HepG2 (cell line): ENCODE data around the gene GTF2F2. TPM values are rescaled to one million over a fixed set of nuclear protein-coding genes. Genes with fewer than 3 reads are reported as not detected.

Experiments used
- ATAC-seq: fragments of 200-7000 bp; cut with Tn5 transposase; 3 replicates; pipeline ENCODE4 v1.9.1; 2020; ENCODE audit warnings: mild to moderate bottlenecking, moderate library complexity
- BruUV-seq: library from RNA; stranded (reverse); fragments of 400-500 nt; replicated peaks from 2 replicates; lab custom pipeline; 2021; lab: Mats Ljungman, UMichigan
- CTCF ChIA-PET: fragments of 300-600 bp; formaldehyde crosslinking; extraction: SDS; loops from one replicate; lab custom pipeline; 2021; ENCODE audit warnings: low total read pairs, inconsistent platforms, low intra/inter-chr PET ratio; lab: Yijun Ruan, JAX
- POLR2A ChIA-PET: fragments of 350-600 bp; sonication (Branson Sonifier 250); formaldehyde crosslinking; loops from one replicate; lab custom pipeline; 2020; ENCODE audit warnings: antibody characterized with exemption, inconsistent platforms; lab: Yijun Ruan, JAX
- DNase-seq: peaks from one replicate; pipeline ENCODE4 v3.0.0-alpha.2; 2015; ENCODE audit warnings: low spot score
- FAIRE-seq: peaks from 3 replicates; lab custom pipeline; 2011; peaks lifted over from hg19 to GRCh38; lab: Jason Lieb, UNC
- H2AFZ ChIP-seq: one replicate; pipeline ENCODE4 v1.6.1; 2011; ENCODE audit warnings: low read length, inconsistent platforms
- H3K27ac ChIP-seq: fragments of 300-600 bp; 3 replicates; pipeline ENCODE4 v1.8.0; 2011; ENCODE audit warnings: mixed run types, mild to moderate bottlenecking, mixed read lengths, low read length, inconsistent platforms; ENCODE audit not compliant: insufficient read depth; ENCODE audit errors: extremely low read length
- H3K27me3 ChIP-seq, 2 experiments: fragments of 200-600 bp in 1 of 2; 2 replicates in 1 of 2; 3 replicates in 1 of 2; pipeline versions ENCODE4 v1.6.0 to v1.8.0; 2011; ENCODE audit warnings: low read length in 2 of 2, mild to moderate bottlenecking in 2 of 2, moderate library complexity in 2 of 2, inconsistent platforms in 1 of 2; ENCODE audit not compliant: insufficient read depth in 2 of 2, control insufficient read depth in 1 of 2
- H3K36me3 ChIP-seq, 2 experiments: fragments of 200-600 bp in 1 of 2; replicated peaks in 1 of 2; 2 replicates in 1 of 2; 3 replicates in 1 of 2; pipeline versions ENCODE4 v1.5.1 to v1.8.0; 2011; ENCODE audit warnings: low read length in 2 of 2, inconsistent platforms in 1 of 2; ENCODE audit not compliant: insufficient read depth in 2 of 2, control insufficient read depth in 1 of 2
- H3K4me1 ChIP-seq: 2 replicates; pipeline ENCODE4 v1.5.1; 2012; ENCODE audit warnings: low read length, inconsistent platforms; ENCODE audit not compliant: insufficient read depth
- H3K4me2 ChIP-seq: 2 replicates; pipeline ENCODE4 v1.6.0; 2011; ENCODE audit warnings: low read depth, low read length, inconsistent platforms
- H3K4me3 ChIP-seq, 3 experiments: fragments of 200-600 bp in 1 of 3; sonication (generic), shearing (Covaris generic) in 1 of 3; replicated peaks in 1 of 3; 2 replicates each; pipeline ENCODE4 v1.5.1; 2011 to 2016; ENCODE audit warnings: low read length in 3 of 3, inconsistent platforms in 2 of 3, low read depth in 2 of 3, mild to moderate bottlenecking in 2 of 3, control low read depth in 1 of 3, mixed read lengths in 1 of 3; ENCODE audit not compliant: insufficient read depth in 1 of 3
- H3K79me2 ChIP-seq: one replicate; pipeline ENCODE4 v1.6.1; 2011; ENCODE audit warnings: low read length, inconsistent platforms; ENCODE audit not compliant: insufficient read depth
- H3K9ac ChIP-seq: 2 replicates; pipeline ENCODE4 v1.6.0; 2011; ENCODE audit warnings: mild to moderate bottlenecking, low read depth, low read length, inconsistent platforms; ENCODE audit not compliant: insufficient read depth
- H3K9me3 ChIP-seq: 2 replicates; pipeline ENCODE4 v1.5.1; 2012; ENCODE audit warnings: mild to moderate bottlenecking, low read length
- H4K20me1 ChIP-seq: 2 replicates; pipeline ENCODE4 v1.6.0; 2011; ENCODE audit warnings: inconsistent platforms, mild to moderate bottlenecking, low read length, moderate library complexity; ENCODE audit not compliant: insufficient read depth
- AKAP8 ChIP-seq: sonication (generic); formaldehyde crosslinking; IDR thresholded peaks from 2 replicates; pipeline ENCODE4 v1.5.1; 2020; ENCODE audit warnings: mild to moderate bottlenecking, missing genetic modification reagents
- CC2D1A ChIP-seq: sonication (generic); formaldehyde crosslinking; IDR thresholded peaks from 2 replicates; pipeline ENCODE4 v1.8.1; 2023; ENCODE audit warnings: mild to moderate bottlenecking, missing genetic modification reagents
- GPN1 ChIP-seq: sonication (generic); formaldehyde crosslinking; IDR thresholded peaks from 2 replicates; pipeline ENCODE4 v1.5.1; 2020; ENCODE audit warnings: missing genetic modification reagents, borderline replicate concordance
- MAFF ChIP-seq: IDR thresholded peaks from 2 replicates; pipeline ENCODE4 v1.6.1; 2011; ENCODE audit warnings: low read depth, low read length, improper control_type of control experiment
- SNRNP70 ChIP-seq: fragments of 200-400 bp; formaldehyde crosslinking; IDR thresholded peaks from 2 replicates; pipeline ENCODE4 v1.6.1; 2017; ENCODE audit warnings: mild to moderate bottlenecking, low read depth, low read length, moderate library complexity
- TCF7L2 ChIP-seq: IDR thresholded peaks from 2 replicates; pipeline ENCODE4 v1.6.1; 2011; ENCODE audit warnings: mild to moderate bottlenecking, low read depth, low read length, moderate library complexity
- ZEB1 ChIP-seq: IDR thresholded peaks from 2 replicates; pipeline ENCODE4 v1.6.1; 2012; ENCODE audit warnings: mild to moderate bottlenecking, low read depth, inconsistent platforms; ENCODE audit not compliant: insufficient replicate concordance
- WGBS: methylation state at CpG from one replicate; pipeline ENCODE4 v1.1.6; 2017; ENCODE audit warnings: low lambda C conversion rate; 5-methylcytosine and 5-hydroxymethylcytosine counted together
- in situ Hi-C: cut with HindIII; loops from 2 replicates; pipeline ENCODE4 v1.10.0; 2017; ENCODE audit warnings: low pct_unique_long_range_greater_than_20kb; ENCODE audit not compliant: extremely low pct_ligation_motif_present
- intact Hi-C: fragments of 100-400 bp; cut with micrococcal nuclease; formaldehyde crosslinking; loops from one replicate; pipeline ENCODE4 v1.10.0; 2022; ENCODE audit not compliant: unreplicated experiment
- polyA plus RNA-seq, 8 experiments: library from polyadenylated mRNA; depleted of rRNA in 3 of 8; stranded (reverse) in 7 of 8; unstranded in 1 of 8; fragments of >200 nt; fragmentation: Illumina TruSeq in 4 of 8; extraction: Trizol in 4 of 8; gene quantifications; 2 replicates each; pipeline versions ENCODE4 v1.2.1 to v1.2.3, GENCODE V29; 2011 to 2016; ENCODE audit warnings: low read depth in 4 of 8, missing spikeins in 1 of 8, mixed read lengths in 1 of 8; ENCODE audit not compliant: insufficient read depth in 1 of 8
- total RNA-seq, 5 experiments: library from RNA; depleted of rRNA; stranded (reverse); fragments of >200 nt; fragmentation: Illumina TruSeq; extraction: Trizol; gene quantifications; 2 replicates each; pipeline ENCODE4 v1.2.3, GENCODE V29; 2016; ENCODE audit warnings: low read depth in 1 of 5
- TF ChIP-seq, protein P1 (sequence below): sonication (generic); formaldehyde crosslinking; IDR thresholded peaks from 2 replicates; pipeline ENCODE4 v1.9.0; 2021; ENCODE audit warnings: missing genetic modification reagents, borderline replicate concordance
- TF ChIP-seq, protein P2 (sequence below): sonication (generic); formaldehyde crosslinking; IDR thresholded peaks from 2 replicates; pipeline ENCODE4 v1.5.1; 2020; ENCODE audit warnings: missing genetic modification reagents, mild to moderate bottlenecking, borderline replicate concordance

The GTF2F2 gene
- total and polyA plus RNA-seq, 2 of the 13 experiments (the other 11 are each of a cell fraction or from before 2014, with no cell fraction given) = 10.6 to 32.8 TPM

DNA sequence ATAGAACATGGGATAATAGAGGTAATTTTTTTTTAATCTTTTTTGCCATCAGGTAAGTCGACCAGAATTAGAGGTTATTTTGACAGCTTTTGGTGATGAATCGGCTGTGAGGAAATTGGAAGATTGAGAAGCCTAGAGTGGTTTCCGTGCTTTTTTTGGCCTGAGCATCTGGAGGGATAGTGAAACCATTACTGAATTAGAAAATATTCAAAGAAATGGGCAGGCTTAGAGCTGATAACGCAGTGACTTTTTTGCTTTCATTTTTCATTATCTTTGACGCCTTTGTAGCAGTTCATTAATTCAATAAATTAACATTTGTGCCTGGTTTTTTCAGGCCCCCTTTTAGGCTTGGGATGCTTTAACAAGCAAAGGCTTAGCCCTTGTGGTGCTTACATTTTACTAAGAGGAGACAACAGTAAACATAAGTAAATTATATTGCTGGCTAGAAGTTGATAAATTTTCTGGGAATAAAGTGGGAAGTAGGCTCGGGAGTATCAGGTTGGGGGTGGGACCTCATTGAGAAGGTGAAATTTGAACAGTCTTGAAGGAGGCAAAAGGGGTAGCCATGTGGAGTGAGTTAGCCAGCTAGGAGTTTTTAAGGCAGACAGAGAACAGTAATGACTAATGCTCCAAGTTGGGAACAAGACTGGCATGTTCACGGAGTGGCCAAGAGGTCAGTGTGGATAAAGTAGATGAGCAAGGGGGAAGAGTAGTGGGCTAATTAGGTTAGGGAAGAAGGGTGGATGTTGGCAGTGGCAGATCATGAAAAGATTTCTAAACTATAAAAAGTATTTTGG lies 36.5 kb downstream of the GTF2F2 start:
- in situ Hi-C loops = no loop called here
- WGBS = 98% methylated on average over 7 of the region's 7 CpGs
- no TSS peak for BruUV-seq

More for the DNA sequence above, 36.5 kb downstream of the GTF2F2 start:
- H4K20me1 ChIP-seq = no peaks in the 10 kb centered on the region; the same call in 1 of the 2 replicates
- H3K4me3 ChIP-seq = no peak overlapping the region
- H3K9me3 ChIP-seq = no peaks in the 10 kb centered on the region
- H3K4me1 ChIP-seq = no peaks in the 10 kb centered on the region
- POLR2A ChIA-PET = no interaction called here
- no peaks in the 10 kb centered on the region for H3K27me3 ChIP-seq
- DNase-seq (no peak), FAIRE-seq (no peak), ATAC-seq (no peak)
- H3K36me3 ChIP-seq = peaks cover 3 to 17% of the 10 kb centered on the region in 2 experiments; a peak in 4 of 5 replicates
- H3K9ac ChIP-seq = no peak overlapping the region
- CTCF ChIA-PET = no interaction called here
- no peak overlapping the region for H3K4me2 ChIP-seq
- no peaks in the 10 kb centered on the region for H3K79me2 ChIP-seq
- no peak overlapping the region for H2AFZ ChIP-seq
- intact Hi-C loops = no loop called here
- no peak overlapping the region for H3K27ac ChIP-seq
- TF ChIP-seq, protein P1, sequence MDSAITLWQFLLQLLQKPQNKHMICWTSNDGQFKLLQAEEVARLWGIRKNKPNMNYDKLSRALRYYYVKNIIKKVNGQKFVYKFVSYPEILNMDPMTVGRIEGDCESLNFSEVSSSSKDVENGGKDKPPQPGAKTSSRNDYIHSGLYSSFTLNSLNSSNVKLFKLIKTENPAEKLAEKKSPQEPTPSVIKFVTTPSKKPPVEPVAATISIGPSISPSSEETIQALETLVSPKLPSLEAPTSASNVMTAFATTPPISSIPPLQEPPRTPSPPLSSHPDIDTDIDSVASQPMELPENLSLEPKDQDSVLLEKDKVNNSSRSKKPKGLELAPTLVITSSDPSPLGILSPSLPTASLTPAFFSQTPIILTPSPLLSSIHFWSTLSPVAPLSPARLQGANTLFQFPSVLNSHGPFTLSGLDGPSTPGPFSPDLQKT (CRISPR knock-in tag) = no peak
- TF ChIP-seq SNRNP70 (no peak), CC2D1A (CRISPR knock-in tag) (no peak), TCF7L2 (no peak), ZEB1 (no peak), GPN1 (CRISPR knock-in tag) (no peak), MAFF (no peak), AKAP8 (CRISPR knock-in tag) (no peak)
- TF ChIP-seq, protein P2, sequence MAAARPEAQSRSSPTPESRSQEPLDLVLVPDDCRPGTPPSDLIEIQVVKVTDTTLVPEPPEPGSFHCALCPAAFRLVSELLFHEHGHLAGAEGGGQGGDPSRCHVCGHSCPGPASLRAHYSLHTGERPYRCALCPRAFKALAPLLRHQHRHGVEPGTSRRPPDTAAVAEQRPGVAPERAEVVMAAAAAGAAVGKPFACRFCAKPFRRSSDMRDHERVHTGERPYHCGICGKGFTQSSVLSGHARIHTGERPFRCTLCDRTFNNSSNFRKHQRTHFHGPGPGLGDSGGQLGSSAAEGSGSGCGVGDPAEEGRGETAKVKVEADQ (CRISPR knock-in tag) = no peak
- TF ChIP-seq, all 625 proteins: peak for 0
